ENCODE measurements around the gene MFSD8.
"Not testable (repeated sequence)": the region's sequence is repeated elsewhere in the genome, so short reads cannot be mapped to it uniquely, and the experiment has no call there.

Gene MFSD8

GRCh38 chr4:127965062-127965802, at the start of gene MFSD8, which contains the start of gene ABHD18:
TSS of gene MFSD8 (minus strand) at chr4:127965173. CDS start at chr4:127965133, 40 bp downstream.
TSS of gene ABHD18 (plus strand) at chr4:127965406. CDS start at chr4:127982956, 17,550 bp downstream.
- peak within 1 kb of the TSS; percentile 97 for H3K4me3 ChIP-seq (ENCODE audit: low read depth, low read length)
- 0 out of 2 replicates have a peak, but pooled peaks have one; percentile 22 for TF ChIP-seq CTCF (IDR thresholded peaks at IDR 0.05; ENCODE audit: low read depth, low read length)

GRCh38 chr4:128009428-128009827, 44.5 kb upstream of the MFSD8 start:
- no peak for TF ChIP-seq CTCF (IDR thresholded peaks at IDR 0.05; ENCODE audit: low read depth, low read length)

GRCh38 chr4:128006592-128006991, 41.6 kb upstream of the MFSD8 start:
- no peak overlapping the region for H3K4me3 ChIP-seq (ENCODE audit: low read depth, low read length)
- no peak for TF ChIP-seq CTCF (IDR thresholded peaks at IDR 0.05; ENCODE audit: low read depth, low read length)

More at GRCh38 chr4:128009428-128009827, 44.5 kb upstream of the MFSD8 start:
- no peak overlapping the region for H3K4me3 ChIP-seq (ENCODE audit: low read depth, low read length)

GRCh38 chr4:127997534-127998388, 32.8 kb upstream of the MFSD8 start:
- no peak overlapping the region for H3K4me3 ChIP-seq (ENCODE audit: low read depth, low read length)
- no peak for TF ChIP-seq CTCF (IDR thresholded peaks at IDR 0.05; ENCODE audit: low read depth, low read length)

- not testable (repeated sequence) for H3K4me3 ChIP-seq (ENCODE audit: low read depth, low read length)
Observed at GRCh38 chr4:127996521-127996920, 31.5 kb upstream of the MFSD8 start.

- no peak for TF ChIP-seq CTCF (IDR thresholded peaks at IDR 0.05; ENCODE audit: low read depth, low read length)
- H3K4me3 ChIP-seq (ENCODE audit: low read depth, low read length) = no peak overlapping the region
Observed at GRCh38 chr4:127995776-127996175, 30.8 kb upstream of the MFSD8 start.

GRCh38 chr4:127993151-127993550, 28.2 kb upstream of the MFSD8 start:
- no peak overlapping the region for H3K4me3 ChIP-seq (ENCODE audit: low read depth, low read length)
- TF ChIP-seq CTCF (IDR thresholded peaks at IDR 0.05; ENCODE audit: low read depth, low read length) = no peak
